Measurements from ENCODE around the gene CPAMD8.

The CPAMD8 gene

GRCh38 chr19:17026706-17027534 lies at the start of gene CPAMD8:
TSS of gene CPAMD8 (minus strand) at chr19:17026810. CDS start at chr19:17026642, 168 bp downstream.
- DNase-seq: no peak

- peak; percentile 79 for DNase-seq
Observed at GRCh38 chr19:17075864-17076542, 49.4 kb upstream of the CPAMD8 start.

GRCh38 chr19:17075035-17075863 lies 48.6 kb upstream of the CPAMD8 start, which contains the start of the genes HAUS8 and MYO9B:
TSS of gene HAUS8 (minus strand) at chr19:17075452. CDS start at chr19:17075422, 30 bp downstream.
TSS of gene MYO9B (plus strand) at chr19:17075777. CDS start at chr19:17101718, 25,941 bp downstream.
- DNase-seq: peak; percentile 99

GRCh38 chr19:17074634-17075034 lies 48.0 kb upstream of the CPAMD8 start:
- no peak for DNase-seq

- peak; percentile 49 for DNase-seq
Observed at GRCh38 chr19:17073869-17074633, 47.4 kb upstream of the CPAMD8 start.

GRCh38 chr19:17070912-17071311 lies 44.3 kb upstream of the CPAMD8 start:
- DNase-seq: no peak

- no peak for DNase-seq
Observed at GRCh38 chr19:17070421-17070820, 43.8 kb upstream of the CPAMD8 start.

GRCh38 chr19:17069193-17069592 lies 42.6 kb upstream of the CPAMD8 start:
- no peak for DNase-seq

GRCh38 chr19:17063428-17063827 lies 36.8 kb upstream of the CPAMD8 start:
- no peak for DNase-seq

GRCh38 chr19:17061691-17062090 lies 35.1 kb upstream of the CPAMD8 start:
- no peak for DNase-seq

GRCh38 chr19:17061205-17061604 lies 34.6 kb upstream of the CPAMD8 start:
- no peak for DNase-seq

- no peak for DNase-seq
Observed at GRCh38 chr19:17060802-17061201, 34.2 kb upstream of the CPAMD8 start.

GRCh38 chr19:17058236-17058635 lies 31.6 kb upstream of the CPAMD8 start:
- peak; percentile 25 for DNase-seq

GRCh38 chr19:17055636-17056035 lies 29.0 kb upstream of the CPAMD8 start:
- no peak for DNase-seq

GRCh38 chr19:17054746-17055145 lies 28.1 kb upstream of the CPAMD8 start:
- no peak for DNase-seq

- peak; percentile 66 for DNase-seq
Observed at GRCh38 chr19:17052439-17052838, 25.8 kb upstream of the CPAMD8 start.

GRCh38 chr19:17049711-17050280 lies 23.2 kb upstream of the CPAMD8 start:
- no peak for DNase-seq

- no peak for DNase-seq
Observed at GRCh38 chr19:17048885-17049453, 22.4 kb upstream of the CPAMD8 start.

- DNase-seq: no peak
Observed at GRCh38 chr19:17045907-17046502, 19.4 kb upstream of the CPAMD8 start.

- no peak for DNase-seq
Observed at GRCh38 chr19:17043744-17044143, 17.1 kb upstream of the CPAMD8 start.

- DNase-seq: no peak
Observed at GRCh38 chr19:17041976-17042375, 15.4 kb upstream of the CPAMD8 start.
